ENCODE data around the gene CARMIL1. TPM values are rescaled to one million over a fixed set of nuclear protein-coding genes. Genes with fewer than 3 reads are reported as not detected.

The CARMIL1 gene
- total RNA-seq, 2 experiments from 2014 or later: 3.9 to 4.7 TPM

DNA sequence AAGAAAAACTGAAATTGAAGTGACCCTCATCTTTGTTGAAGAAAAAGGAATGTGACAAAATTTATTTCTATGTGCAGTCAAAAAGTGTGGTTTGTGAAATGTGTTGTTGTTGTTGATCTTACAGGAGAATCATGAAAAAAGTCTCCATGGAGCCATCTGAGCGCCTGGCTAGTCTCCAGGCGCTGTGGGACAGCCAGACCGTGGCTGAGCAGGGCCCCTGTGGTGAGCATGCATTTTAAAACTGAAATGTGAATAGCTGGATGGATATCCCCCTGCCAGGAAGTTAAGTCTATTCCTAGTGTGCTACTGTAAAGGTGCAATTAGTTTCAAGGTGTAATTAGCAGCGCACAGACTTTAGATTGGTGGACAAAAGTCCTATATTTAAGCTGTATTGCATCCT lies 170.6 kb downstream of the CARMIL1 start:
- H3K36me3 ChIP-seq (ENCODE audit: insufficient read depth, low read length): no peaks in the 10 kb centered on the region
- peaks cover 5% of the 10 kb centered on the region for H3K9me3 Mint-ChIP-seq
- H3K27me3 ChIP-seq (ENCODE audit: control insufficient read depth in 1 of 2, insufficient read depth in 2 of 2, low read length in 2 of 2): no peaks in the 10 kb centered on the region
- H3K4me1 Mint-ChIP-seq (ENCODE audit: low read depth): peaks cover 18% of the 10 kb centered on the region
- peaks cover 0 to 6% of the 10 kb centered on the region in 2 experiments for H3K9me3 ChIP-seq (ENCODE audit: control insufficient read depth in 1 of 2, insufficient read depth in 1 of 2, low read length in 2 of 2)
- TF ChIP-seq, protein P1, sequence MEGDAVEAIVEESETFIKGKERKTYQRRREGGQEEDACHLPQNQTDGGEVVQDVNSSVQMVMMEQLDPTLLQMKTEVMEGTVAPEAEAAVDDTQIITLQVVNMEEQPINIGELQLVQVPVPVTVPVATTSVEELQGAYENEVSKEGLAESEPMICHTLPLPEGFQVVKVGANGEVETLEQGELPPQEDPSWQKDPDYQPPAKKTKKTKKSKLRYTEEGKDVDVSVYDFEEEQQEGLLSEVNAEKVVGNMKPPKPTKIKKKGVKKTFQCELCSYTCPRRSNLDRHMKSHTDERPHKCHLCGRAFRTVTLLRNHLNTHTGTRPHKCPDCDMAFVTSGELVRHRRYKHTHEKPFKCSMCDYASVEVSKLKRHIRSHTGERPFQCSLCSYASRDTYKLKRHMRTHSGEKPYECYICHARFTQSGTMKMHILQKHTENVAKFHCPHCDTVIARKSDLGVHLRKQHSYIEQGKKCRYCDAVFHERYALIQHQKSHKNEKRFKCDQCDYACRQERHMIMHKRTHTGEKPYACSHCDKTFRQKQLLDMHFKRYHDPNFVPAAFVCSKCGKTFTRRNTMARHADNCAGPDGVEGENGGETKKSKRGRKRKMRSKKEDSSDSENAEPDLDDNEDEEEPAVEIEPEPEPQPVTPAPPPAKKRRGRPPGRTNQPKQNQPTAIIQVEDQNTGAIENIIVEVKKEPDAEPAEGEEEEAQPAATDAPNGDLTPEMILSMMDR (IDR thresholded peaks at IDR 0.05): no peak
- H3K27ac Mint-ChIP-seq: no peak overlapping the region
- no peaks in the 10 kb centered on the region for H3K4me1 ChIP-seq (ENCODE audit: insufficient read depth, low read length)
- ATAC-seq (ENCODE audit: poor library complexity) (no peak), DNase-seq (no peak)
- H3K27me3 Mint-ChIP-seq: no peaks in the 10 kb centered on the region
- no peak overlapping the region for H3K4me3 Mint-ChIP-seq
- ChIA-PET CTCF (no interaction called here), POLR2A (no interaction called here)
- no peak overlapping the region for H3K27ac ChIP-seq (ENCODE audit: low read depth in 1 of 2, low read length in 2 of 2)
- H3K4me3 ChIP-seq (ENCODE audit: low read length): no peak overlapping the region
- peaks cover 17% of the 10 kb centered on the region for H3K36me3 Mint-ChIP-seq (ENCODE audit: low read depth)
- intact Hi-C loops (cut with DNase I, micrococcal nuclease): no loop called here

DNA sequence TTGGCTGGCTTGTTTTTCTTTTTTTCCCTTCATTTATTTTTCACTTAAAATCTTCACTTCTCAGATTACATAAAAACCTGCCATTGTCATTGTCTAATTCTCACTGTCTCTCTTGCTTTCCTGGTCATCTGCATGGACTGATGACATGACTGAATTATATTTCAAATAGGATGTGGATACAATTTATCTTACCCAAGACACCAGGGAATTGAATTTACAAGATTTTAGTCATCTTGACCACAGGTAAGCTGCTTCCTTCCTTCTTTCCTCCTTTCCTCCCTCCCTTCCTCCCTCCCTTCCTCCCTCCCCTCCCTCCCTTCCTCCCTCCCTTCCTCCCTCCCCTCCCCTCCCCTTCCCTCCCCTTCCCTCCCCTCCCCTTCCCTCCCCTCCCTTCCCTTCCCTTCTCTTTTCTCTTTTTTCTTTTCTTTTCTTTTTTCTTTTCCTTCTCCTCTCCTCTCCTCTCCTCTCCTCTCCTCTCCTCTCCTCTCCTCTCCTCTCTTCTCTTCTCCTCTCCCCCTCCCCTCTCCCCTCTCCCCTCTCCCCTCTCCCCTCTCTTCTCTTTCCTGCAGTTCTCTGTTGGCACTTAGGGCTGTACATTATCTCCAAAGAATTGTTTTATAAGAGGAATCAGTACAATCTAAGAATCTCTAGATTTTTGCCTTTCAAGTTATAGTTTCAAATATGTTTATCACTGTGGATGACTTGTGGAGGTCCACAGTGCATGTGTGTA lies 171.5 kb downstream of the CARMIL1 start:
- Mint-ChIP-seq H3K4me3 (no peak overlapping the region), H3K9me3 (peaks cover 5% of the 10 kb centered on the region), H3K27me3 (no peaks in the 10 kb centered on the region), H3K27ac (no peak overlapping the region), H3K36me3 (ENCODE audit: low read depth) (peaks cover 17% of the 10 kb centered on the region), H3K4me1 (ENCODE audit: low read depth) (peaks cover 18% of the 10 kb centered on the region)
- H3K4me1 ChIP-seq (ENCODE audit: insufficient read depth, low read length): no peaks in the 10 kb centered on the region
- DNase-seq (no peak), ATAC-seq (ENCODE audit: poor library complexity) (no peak)
- TF ChIP-seq, protein P1 (IDR thresholded peaks at IDR 0.05): no peak
- CTCF ChIA-PET: interaction anchor here (1.3 kb wide), 1 partner anchor 8 kb away, joined by 4 read pairs; no protein-coding TSS in a partner anchor
- H3K9me3 ChIP-seq (ENCODE audit: control insufficient read depth in 1 of 2, insufficient read depth in 1 of 2, low read length in 2 of 2): peaks cover 0 to 2% of the 10 kb centered on the region in 2 experiments
- POLR2A ChIA-PET: no interaction called here
- no peak overlapping the region for H3K4me3 ChIP-seq (ENCODE audit: low read length)
- no peak overlapping the region for H3K27ac ChIP-seq (ENCODE audit: low read depth in 1 of 2, low read length in 2 of 2)
- H3K36me3 ChIP-seq (ENCODE audit: insufficient read depth, low read length): no peaks in the 10 kb centered on the region
- intact Hi-C loops (cut with DNase I, micrococcal nuclease): no loop called here
- no peaks in the 10 kb centered on the region for H3K27me3 ChIP-seq (ENCODE audit: control insufficient read depth in 1 of 2, insufficient read depth in 2 of 2, low read length in 2 of 2)

DNA sequence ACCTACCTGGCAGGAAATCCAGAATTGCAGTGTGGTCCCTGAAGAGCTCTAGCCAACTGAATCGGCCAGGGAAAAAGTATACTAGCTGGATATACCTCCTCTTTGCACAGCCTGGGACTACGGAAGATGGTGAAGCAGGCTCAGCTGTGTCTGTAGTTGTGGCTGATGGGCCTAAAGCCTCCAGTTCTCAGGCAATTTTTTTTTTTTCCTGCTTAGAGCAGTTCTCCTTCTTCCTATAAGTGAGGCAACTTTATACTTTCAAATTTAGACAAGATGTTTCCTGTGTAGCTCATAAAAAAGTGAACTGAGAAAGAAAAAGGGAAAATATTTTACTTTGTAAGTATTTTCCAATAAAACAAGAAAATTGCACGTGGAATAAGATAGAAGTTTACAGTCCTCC lies 172.9 kb downstream of the CARMIL1 start:
- no peak overlapping the region for H3K4me3 Mint-ChIP-seq
- no peaks in the 10 kb centered on the region for H3K27me3 ChIP-seq (ENCODE audit: control insufficient read depth in 1 of 2, insufficient read depth in 2 of 2, low read length in 2 of 2)
- no peaks in the 10 kb centered on the region for H3K27me3 Mint-ChIP-seq
- TF ChIP-seq, protein P1 (IDR thresholded peaks at IDR 0.05): no peak
- no peak overlapping the region for H3K4me3 ChIP-seq (ENCODE audit: low read length)
- H3K4me1 Mint-ChIP-seq (ENCODE audit: low read depth): peaks cover 9% of the 10 kb centered on the region
- DNase-seq (no peak), ATAC-seq (ENCODE audit: poor library complexity) (no peak)
- H3K4me1 ChIP-seq (ENCODE audit: insufficient read depth, low read length): no peaks in the 10 kb centered on the region
- intact Hi-C loops (cut with DNase I, micrococcal nuclease): no loop called here
- peaks cover 6% of the 10 kb centered on the region for H3K36me3 Mint-ChIP-seq (ENCODE audit: low read depth)
- CTCF ChIA-PET: interaction anchor here (1.3 kb wide), 2 partner anchors 9 to 16 kb away, joined by 3 to 4 read pairs; no protein-coding TSS in a partner anchor
- no peak overlapping the region for H3K27ac ChIP-seq (ENCODE audit: low read depth in 1 of 2, low read length in 2 of 2)
- H3K9me3 ChIP-seq (ENCODE audit: control insufficient read depth in 1 of 2, insufficient read depth in 1 of 2, low read length in 2 of 2): no peaks in the 10 kb centered on the region
- H3K9me3 Mint-ChIP-seq: no peaks in the 10 kb centered on the region
- POLR2A ChIA-PET: no interaction called here
- H3K36me3 ChIP-seq (ENCODE audit: insufficient read depth, low read length): no peaks in the 10 kb centered on the region
- H3K27ac Mint-ChIP-seq: no peak overlapping the region

Data from CD4-positive, alpha-beta T cell (primary cell).